H1 (cell line): ENCODE measurements around the gene OPN5. TPM values are rescaled to one million over a fixed set of nuclear protein-coding genes. Genes with fewer than 3 reads are reported as not detected.

Source experiments
- CTCF ChIA-PET: fragments of 300-600 bp; sonication (Branson Sonifier 250); formaldehyde crosslinking; loops from one replicate; lab custom pipeline; 2021; ENCODE audit not compliant: partially characterized antibody; lab: Charles Lee
- POLR2A ChIA-PET: fragments of 300-600 bp; sonication (Branson Sonifier 250); formaldehyde crosslinking; loops from one replicate; lab custom pipeline; 2021; ENCODE audit warnings: inconsistent platforms; ENCODE audit not compliant: partially characterized antibody; lab: Charles Lee
- DNase-seq, 2 experiments: peaks; one replicate each; pipeline versions ENCODE4 v3.0.0 to v3.0.0-alpha.2; 2010 to 2022; ENCODE audit warnings: low spot score in 2 of 2, low read depth in 1 of 2, mixed read lengths in 1 of 2
- FAIRE-seq: peaks from 2 replicates; lab custom pipeline; 2011; peaks lifted over from hg19 to GRCh38; lab: Jason Lieb, UNC
- H2AFZ ChIP-seq: 2 replicates; pipeline ENCODE4 v1.8.1; 2012; ENCODE audit warnings: low read length, inconsistent platforms
- H2AK5ac ChIP-seq: 2 replicates; pipeline ENCODE4 v1.6.1; 2013; ENCODE audit warnings: low read depth, low read length
- H2BK120ac ChIP-seq: replicated peaks from 2 replicates; pipeline ENCODE3; 2013; ENCODE audit warnings: low read depth, low read length, inconsistent platforms
- H2BK12ac ChIP-seq: 2 replicates; pipeline ENCODE4 v1.6.1; 2013; ENCODE audit warnings: low read depth, low read length
- H2BK15ac ChIP-seq: 2 replicates; pipeline ENCODE4 v1.6.1; 2013; ENCODE audit warnings: low read length
- H2BK20ac ChIP-seq: 2 replicates; pipeline ENCODE4 v1.6.1; 2013; ENCODE audit warnings: low read length
- H2BK5ac ChIP-seq: 2 replicates; pipeline ENCODE4 v1.6.1; 2013; ENCODE audit warnings: low read depth, low read length
- H3K14ac ChIP-seq: 2 replicates; pipeline ENCODE4 v1.6.1; 2013; ENCODE audit warnings: inconsistent platforms; ENCODE audit not compliant: insufficient read length
- H3K18ac ChIP-seq: 2 replicates; pipeline ENCODE4 v1.6.1; 2013; ENCODE audit warnings: low read length; ENCODE audit errors: extremely low read depth
- H3K23ac ChIP-seq: 2 replicates; pipeline ENCODE4 v1.6.1; 2013; ENCODE audit warnings: inconsistent platforms; ENCODE audit not compliant: insufficient read length
- H3K23me2 ChIP-seq: 2 replicates; pipeline ENCODE4 v1.6.1; 2013; ENCODE audit warnings: low read depth, low read length
- H3K27ac ChIP-seq: 2 replicates; pipeline ENCODE4 v1.6.1; 2011; ENCODE audit warnings: low read depth, low read length, inconsistent platforms
- H3K27me3 ChIP-seq, 4 experiments: replicated peaks in 1 of 4; 1 replicate in 1 of 4; 2 replicates in 3 of 4; pipeline versions ENCODE4 v1.6.1 to v1.8.1; 2011 to 2013; ENCODE audit warnings: low read length in 3 of 4, mild to moderate bottlenecking in 3 of 4, inconsistent platforms in 2 of 4, mixed read lengths in 2 of 4, moderate library complexity in 1 of 4; ENCODE audit not compliant: control insufficient read depth in 3 of 4, insufficient read depth in 3 of 4; ENCODE audit errors: extremely low read depth in 1 of 4
- H3K36me3 ChIP-seq, 4 experiments: 2 replicates each; pipeline versions ENCODE4 v1.6.1 to v1.8.1; 2011 to 2013; ENCODE audit warnings: mild to moderate bottlenecking in 4 of 4, low read length in 3 of 4, moderate library complexity in 2 of 4, control low read depth in 1 of 4, inconsistent platforms in 1 of 4; ENCODE audit not compliant: insufficient read depth in 4 of 4, control insufficient read depth in 2 of 4
- H3K4ac ChIP-seq: replicated peaks from 2 replicates; pipeline ENCODE3; 2013; ENCODE audit warnings: low read length, low read depth, mixed read lengths, inconsistent platforms; ENCODE audit not compliant: insufficient read length
- H3K4me1 ChIP-seq, 4 experiments: replicated peaks in 1 of 4; 1 replicate in 1 of 4; 2 replicates in 3 of 4; pipeline versions ENCODE4 v1.6.1 to v1.8.1; 2011 to 2013; ENCODE audit warnings: low read length in 3 of 4, inconsistent platforms in 2 of 4, mixed read lengths in 1 of 4; ENCODE audit not compliant: insufficient read depth in 4 of 4, control insufficient read depth in 3 of 4
- H3K4me2 ChIP-seq, 2 experiments: 2 replicates each; pipeline versions ENCODE4 v1.6.1 to v1.8.1; 2011 to 2013; ENCODE audit warnings: low read depth in 2 of 2, low read length in 2 of 2, control low read depth in 1 of 2, inconsistent platforms in 1 of 2, mild to moderate bottlenecking in 1 of 2; ENCODE audit not compliant: insufficient read depth in 1 of 2
- H3K4me3 ChIP-seq, 4 experiments: fragments of 200-600, 300-600 bp in 1 of 4; sonication (generic), shearing (Covaris generic), sonication (Bioruptor Twin) in 1 of 4; 2 replicates each; pipeline versions ENCODE4 v1.5.1 to v1.8.1; 2011 to 2016; ENCODE audit warnings: low read length in 4 of 4, low read depth in 3 of 4, control low read depth in 2 of 4, inconsistent platforms in 2 of 4, mild to moderate bottlenecking in 2 of 4, mixed read lengths in 1 of 4, moderate library complexity in 1 of 4; ENCODE audit not compliant: insufficient read depth in 2 of 4; ENCODE audit errors: extremely low read depth in 1 of 4
- H3K56ac ChIP-seq: replicated peaks from 2 replicates; pipeline ENCODE3; 2013; ENCODE audit warnings: low read depth, mild to moderate bottlenecking, mixed read lengths, low read length, inconsistent platforms; ENCODE audit not compliant: insufficient read length
- H3K79me1 ChIP-seq: 2 replicates; pipeline ENCODE4 v1.6.1; 2013; ENCODE audit warnings: low read depth, low read length, control low read depth
- H3K79me2 ChIP-seq, 2 experiments: 2 replicates each; pipeline versions ENCODE4 v1.6.1 to v1.8.1; 2012 to 2013; ENCODE audit warnings: low read length in 2 of 2, mild to moderate bottlenecking in 2 of 2, inconsistent platforms in 1 of 2; ENCODE audit not compliant: insufficient read depth in 2 of 2, control insufficient read depth in 1 of 2
- H3K9ac ChIP-seq, 4 experiments: replicated peaks in 1 of 4; 1 replicate in 1 of 4; 2 replicates in 3 of 4; pipeline versions ENCODE4 v1.6.1 to v1.8.1; 2011 to 2013; ENCODE audit warnings: low read depth in 3 of 4, low read length in 3 of 4, control low read depth in 2 of 4, mild to moderate bottlenecking in 2 of 4, moderate library complexity in 2 of 4, inconsistent platforms in 1 of 4; ENCODE audit errors: extremely low read depth in 1 of 4
- H3K9me3 ChIP-seq, 2 experiments: 2 replicates each; pipeline versions ENCODE4 v1.6.1 to v1.8.1; 2012 to 2013; ENCODE audit warnings: mild to moderate bottlenecking in 2 of 2, moderate library complexity in 2 of 2, control low read depth in 1 of 2, inconsistent platforms in 1 of 2, low read depth in 1 of 2, low read length in 1 of 2, mixed read lengths in 1 of 2; ENCODE audit not compliant: insufficient read depth in 2 of 2
- H4K20me1 ChIP-seq, 2 experiments: replicated peaks in 1 of 2; 2 replicates each; pipeline versions ENCODE3 to v1.8.1; 2011 to 2013; ENCODE audit warnings: inconsistent platforms in 2 of 2, low read length in 2 of 2, mild to moderate bottlenecking in 1 of 2; ENCODE audit not compliant: insufficient read depth in 2 of 2, control insufficient read depth in 1 of 2
- H4K5ac ChIP-seq: 2 replicates; pipeline ENCODE4 v1.6.1; 2013; ENCODE audit warnings: low read length, low read depth, mixed read lengths, inconsistent platforms; ENCODE audit not compliant: insufficient read length
- H4K8ac ChIP-seq: 2 replicates; pipeline ENCODE4 v1.8.0; 2013; ENCODE audit warnings: mild to moderate bottlenecking, moderate library complexity, low read length, inconsistent platforms; ENCODE audit not compliant: insufficient read depth; ENCODE audit errors: extremely low read depth
- H4K91ac ChIP-seq: replicated peaks from 2 replicates; pipeline ENCODE3; 2013; ENCODE audit warnings: low read length, mixed read lengths, inconsistent platforms; ENCODE audit not compliant: insufficient read length
- BRCA1 ChIP-seq: IDR thresholded peaks from 2 replicates; pipeline ENCODE4 v1.6.1; 2012; ENCODE audit warnings: low read depth, low read length, improper control_type of control experiment
- EZH2 ChIP-seq: fragments of 200-600 bp; sonication (generic); IDR thresholded peaks from 2 replicates; pipeline ENCODE4 v1.7.1; 2012; ENCODE audit warnings: low read depth, mild to moderate bottlenecking, moderate library complexity, low read length, inconsistent platforms; ENCODE audit not compliant: severe bottlenecking
- WGBS, 2 experiments: shearing (Covaris generic) in 1 of 2; methylation state at CpG; one replicate each; pipeline versions ENCODE4 v1.1.6 to v1.1.7; 2013 to 2015; ENCODE audit warnings: low lambda C conversion rate in 2 of 2, mixed read lengths in 2 of 2, inconsistent platforms in 1 of 2, low coverage in 1 of 2, missing lambda C conversion rate in 1 of 2; ENCODE audit not compliant: insufficient replicate concordance in 2 of 2, insufficient coverage in 1 of 2, insufficient read length in 1 of 2; ENCODE audit errors: extremely low coverage in 1 of 2, missing lambda C conversion rate in 1 of 2; 5-methylcytosine and 5-hydroxymethylcytosine counted together
- polyA plus RNA-seq, 7 experiments: library from polyadenylated mRNA; depleted of rRNA in 3 of 7; stranded (reverse) in 5 of 7; unstranded in 2 of 7; fragments of >200 nt in 5 of 7; fragments of 200-250 nt in 2 of 7; gene quantifications; 1 replicate in 5 of 7; 2 replicates in 1 of 7; 4 replicates in 1 of 7; pipeline versions ENCODE4 v1.2.1 to v1.2.3, GENCODE V29; 2011 to 2013; ENCODE audit warnings: missing spikeins in 2 of 7, mixed read lengths in 2 of 7
- total RNA-seq: library from RNA; stranded (reverse); fragmentation: NEBNext Ultra II Directional; extraction: Animal tissue kit (Norgen Biotek cat#: 25700); gene quantifications from 2 replicates; pipeline ENCODE4 v1.2.1, GENCODE V29; 2021

The OPN5 gene
- total and polyA plus RNA-seq, 2 of the 8 experiments (the other 6 are each of a cell fraction or from before 2014, with no cell fraction given), result not detected

GRCh38 chr6:47844881-47845280 lies 63.0 kb downstream of the OPN5 start:
- H3K4ac ChIP-seq, result no peak overlapping the region
- no peak overlapping the region for H2BK12ac ChIP-seq
- no peak overlapping the region for H4K91ac ChIP-seq
- H3K9ac ChIP-seq, result no peak overlapping the region
- no peak overlapping the region for H3K27ac ChIP-seq
- H2AFZ ChIP-seq, result no peak overlapping the region
- H3K23ac ChIP-seq, result no peak overlapping the region
- H4K8ac ChIP-seq, result no peak overlapping the region
- no peak overlapping the region for H4K5ac ChIP-seq
- H3K4me2 ChIP-seq, result no peak overlapping the region
- DNase-seq, result no peak
- no peaks in the 10 kb centered on the region for H3K23me2 ChIP-seq
- WGBS, 2 experiments, result 86% methylated on average over 3 of the region's 3 CpGs; no CpG with 5 or more reads in 1 of the 2 experiments
- no peaks in the 10 kb centered on the region for H4K20me1 ChIP-seq
- no peak overlapping the region for H3K56ac ChIP-seq
- no peak overlapping the region for H2BK20ac ChIP-seq
- no peak overlapping the region for H2BK5ac ChIP-seq
- H2AK5ac ChIP-seq, result no peak overlapping the region
- ChIA-PET CTCF (no interaction called here), POLR2A (no interaction called here)
- H3K36me3 ChIP-seq, result no peaks in the 10 kb centered on the region
- no peak overlapping the region for H3K18ac ChIP-seq
- no peaks in the 10 kb centered on the region for H3K4me1 ChIP-seq
- H3K9me3 ChIP-seq, result no peaks in the 10 kb centered on the region
- H3K4me3 ChIP-seq, result no peak overlapping the region
- H2BK15ac ChIP-seq, result no peak overlapping the region
- H3K79me1 ChIP-seq, result no peaks in the 10 kb centered on the region
- no peaks in the 10 kb centered on the region for H3K79me2 ChIP-seq
- no peak overlapping the region for H3K14ac ChIP-seq
- TF ChIP-seq EZH2, result no peak
- no peak for TF ChIP-seq BRCA1
- no peak for FAIRE-seq
- no peak overlapping the region for H2BK120ac ChIP-seq
- no peaks in the 10 kb centered on the region for H3K27me3 ChIP-seq
